ENCODE data around the gene TCFL5.

Gene TCFL5

GRCh38 chr20:62895539-62895938 is 33.9 kb upstream of the TCFL5 start:
- no peak for DNase-seq (ENCODE audit: low read depth)

- no peak for DNase-seq (ENCODE audit: low read depth)
These were observed 32.6 kb upstream of the TCFL5 start for GRCh38 chr20:62894261-62894660.

GRCh38 chr20:62893700-62894099 is 32.1 kb upstream of the TCFL5 start:
- DNase-seq (ENCODE audit: low read depth) = no peak

- no peak for DNase-seq (ENCODE audit: low read depth)
These were observed 31.0 kb upstream of the TCFL5 start for GRCh38 chr20:62892348-62893304.

- DNase-seq (ENCODE audit: low read depth) = no peak
These were observed 29.5 kb upstream of the TCFL5 start for GRCh38 chr20:62891111-62891510.

GRCh38 chr20:62890444-62890843 is 28.8 kb upstream of the TCFL5 start:
- DNase-seq (ENCODE audit: low read depth) = no peak

DNA sequence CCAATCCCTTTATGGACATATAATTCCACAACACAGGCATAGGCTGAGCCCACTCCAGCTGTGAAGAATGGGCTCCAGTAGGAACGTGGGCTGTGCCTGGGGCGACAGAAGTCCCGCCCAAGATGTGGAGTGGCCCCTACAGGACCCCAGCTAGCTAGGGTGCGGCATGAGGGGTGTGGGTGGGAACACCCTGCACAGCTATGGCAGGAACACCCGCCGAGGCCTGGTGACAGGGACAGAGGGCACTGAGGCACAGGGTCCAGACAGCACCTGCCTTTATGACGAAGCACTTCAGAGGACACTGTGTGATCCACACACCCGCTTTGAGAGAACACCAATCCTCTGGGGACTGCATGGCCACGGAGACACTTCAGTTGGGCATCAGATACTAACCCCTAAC is 28.2 kb upstream of the TCFL5 start:
- no peak for DNase-seq (ENCODE audit: low read depth)

DNA sequence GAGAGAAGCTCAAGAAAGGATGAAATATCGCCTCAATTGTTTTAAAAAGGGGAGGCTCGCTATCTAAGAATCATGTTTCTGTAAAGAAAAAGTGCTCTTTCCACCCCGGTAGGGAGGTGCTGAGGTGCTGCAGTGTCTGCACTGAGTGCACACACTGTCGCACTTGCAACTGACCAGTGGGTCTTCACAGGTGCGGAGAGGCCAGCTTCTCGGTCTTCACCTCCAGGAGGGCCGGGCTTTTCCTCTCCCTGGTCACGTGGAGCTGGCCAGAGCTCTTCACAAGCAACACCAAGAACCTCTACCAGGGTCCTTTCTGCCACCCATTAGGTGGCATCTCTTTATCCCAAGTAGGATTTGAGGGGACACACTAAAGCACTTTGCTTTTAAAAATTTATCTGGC is 27.8 kb upstream of the TCFL5 start:
- DNase-seq (ENCODE audit: low read depth) = no peak

- no peak for DNase-seq (ENCODE audit: low read depth)
These were observed 27.3 kb upstream of the TCFL5 start for GRCh38 chr20:62888910-62889309.

- no peak for DNase-seq (ENCODE audit: low read depth)
These were observed 26.8 kb upstream of the TCFL5 start for GRCh38 chr20:62888406-62888805.

DNA sequence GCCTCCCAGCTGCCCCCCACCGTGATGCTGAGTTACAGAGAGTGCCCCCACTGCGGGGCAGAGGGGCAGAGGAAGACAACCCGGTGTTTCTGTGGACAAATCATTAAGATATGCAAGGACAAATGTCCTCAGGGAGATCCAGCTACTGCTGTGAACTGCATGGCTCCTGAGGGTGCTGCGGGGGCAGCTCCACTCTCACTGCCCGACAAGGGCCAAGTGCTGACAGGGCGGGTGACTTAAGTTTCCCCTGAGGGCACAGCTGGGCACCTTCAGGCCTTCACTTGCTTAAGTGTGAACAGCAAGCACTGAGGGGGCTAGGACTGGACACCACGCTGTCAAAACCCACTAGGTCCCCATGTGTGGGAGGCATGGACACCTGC is 26.2 kb upstream of the TCFL5 start:
- DNase-seq (ENCODE audit: low read depth) = no peak

DNA sequence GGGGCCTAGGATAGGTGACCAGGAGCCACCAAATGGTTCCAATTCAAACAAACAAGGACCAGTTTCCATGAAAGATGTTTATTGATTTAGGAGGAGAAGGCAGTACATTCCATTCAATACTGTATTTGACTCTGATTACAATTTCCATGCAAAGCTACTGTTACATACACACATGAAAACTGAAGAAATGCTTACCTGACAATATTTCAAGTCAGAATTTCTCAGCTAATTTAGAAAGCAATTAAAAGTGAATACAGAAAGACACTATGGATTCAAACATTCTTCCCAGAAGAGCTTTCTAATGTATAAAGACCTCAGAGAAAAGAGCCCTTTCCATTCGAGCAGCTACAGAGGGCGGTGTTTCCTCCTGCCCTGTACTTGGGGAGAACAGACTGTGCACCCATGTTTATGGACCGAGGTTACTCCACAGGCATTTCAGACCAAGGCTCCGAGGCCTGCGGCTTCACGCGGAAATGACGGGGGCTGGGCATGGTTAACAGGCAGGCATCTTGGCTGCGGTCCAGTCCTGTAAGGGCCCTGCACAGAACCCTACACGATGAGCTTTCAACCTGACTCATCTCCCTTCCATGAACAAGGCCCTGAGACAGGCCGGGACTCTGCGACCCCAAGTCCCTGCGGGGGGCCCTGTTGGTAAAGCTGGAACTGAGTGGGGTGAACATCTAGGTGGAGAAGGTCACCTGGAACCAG is 25.7 kb upstream of the TCFL5 start:
- DNase-seq (ENCODE audit: low read depth) = peak; percentile 46

GRCh38 chr20:62886709-62887058 is 25.1 kb upstream of the TCFL5 start:
- no peak for DNase-seq (ENCODE audit: low read depth)

- no peak for DNase-seq (ENCODE audit: low read depth)
These were observed 24.5 kb upstream of the TCFL5 start for GRCh38 chr20:62885896-62886708.

- DNase-seq (ENCODE audit: low read depth) = no peak
These were observed 23.6 kb upstream of the TCFL5 start for GRCh38 chr20:62885046-62885895.

DNA sequence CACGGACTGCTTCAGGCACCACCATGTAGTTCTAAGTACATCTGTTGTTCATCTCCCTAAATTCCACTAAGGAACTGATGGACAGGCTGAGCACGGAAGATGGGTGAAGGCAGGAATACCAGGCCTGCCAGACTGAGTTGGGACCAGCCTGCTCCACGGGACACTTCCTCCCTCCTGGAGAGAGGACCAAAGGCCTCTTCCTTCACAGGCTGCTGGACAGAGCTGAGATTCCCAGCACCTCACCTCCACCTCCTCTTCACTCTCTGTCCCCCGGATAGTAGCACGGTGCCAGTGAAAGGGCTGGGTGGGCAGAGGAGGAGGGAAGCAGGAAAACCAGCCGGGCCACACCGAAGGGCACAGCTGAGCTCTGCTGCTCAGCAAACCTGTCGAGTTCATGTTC is 22.9 kb upstream of the TCFL5 start:
- DNase-seq (ENCODE audit: low read depth) = no peak

DNA sequence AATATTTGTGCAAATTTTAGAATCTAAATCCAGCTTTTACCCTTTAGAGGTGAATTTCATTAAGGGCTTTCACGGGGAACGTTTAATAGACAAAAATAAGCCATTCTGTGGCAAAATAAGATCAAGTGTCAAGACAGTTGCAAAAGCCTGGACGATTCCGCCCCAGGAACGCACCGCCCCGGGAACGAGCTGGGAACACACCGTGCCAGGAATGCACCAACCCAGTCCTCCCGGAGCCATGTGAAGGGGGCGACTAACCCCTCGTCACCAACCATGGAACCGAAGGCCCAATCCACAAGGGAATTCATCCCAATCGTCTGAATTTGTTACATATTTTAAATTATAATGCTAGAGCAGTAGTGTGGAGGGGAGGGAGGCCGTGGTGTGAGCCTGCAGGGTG is 20.8 kb upstream of the TCFL5 start:
- no peak for DNase-seq (ENCODE audit: low read depth)

- no peak for DNase-seq (ENCODE audit: low read depth)
These were observed 20.2 kb upstream of the TCFL5 start for GRCh38 chr20:62881662-62882395.

GRCh38 chr20:62880935-62881661 is 19.5 kb upstream of the TCFL5 start:
- no peak for DNase-seq (ENCODE audit: low read depth)
